ENCODE results near the gene CCDC102B.

CCDC102B gene

DNA sequence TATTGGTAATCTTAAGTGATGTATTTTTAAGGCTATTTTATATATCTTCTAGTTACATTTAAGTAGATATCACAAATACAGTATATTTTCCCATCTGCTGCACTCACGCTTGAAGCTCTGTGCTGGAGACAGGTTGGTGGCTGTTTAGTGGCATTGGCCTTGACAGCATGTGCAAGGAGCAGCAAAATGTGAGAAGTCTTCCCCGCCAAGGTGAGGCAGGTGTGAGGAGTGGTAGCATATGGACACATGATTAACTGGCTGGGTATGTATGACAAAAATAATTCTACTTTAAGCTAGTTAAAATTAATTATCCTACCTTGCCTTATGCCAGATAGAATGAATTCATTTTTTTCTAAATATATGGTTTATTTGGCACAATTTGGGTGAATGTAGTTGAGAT is 117.2 kb downstream of the CCDC102B start:
- DNase-seq: no peak
- H3K9me3 Mint-ChIP-seq: peaks cover 8% of the 10 kb centered on the region
- no peak overlapping the region for H3K4me3 Mint-ChIP-seq
- H3K36me3 Mint-ChIP-seq (ENCODE audit: low read depth): peaks cover 7% of the 10 kb centered on the region
- no peaks in the 10 kb centered on the region for H3K27me3 Mint-ChIP-seq (ENCODE audit: low read depth, poor library complexity)
- H3K27ac Mint-ChIP-seq: no peak overlapping the region
- TF ChIP-seq, protein P1, sequence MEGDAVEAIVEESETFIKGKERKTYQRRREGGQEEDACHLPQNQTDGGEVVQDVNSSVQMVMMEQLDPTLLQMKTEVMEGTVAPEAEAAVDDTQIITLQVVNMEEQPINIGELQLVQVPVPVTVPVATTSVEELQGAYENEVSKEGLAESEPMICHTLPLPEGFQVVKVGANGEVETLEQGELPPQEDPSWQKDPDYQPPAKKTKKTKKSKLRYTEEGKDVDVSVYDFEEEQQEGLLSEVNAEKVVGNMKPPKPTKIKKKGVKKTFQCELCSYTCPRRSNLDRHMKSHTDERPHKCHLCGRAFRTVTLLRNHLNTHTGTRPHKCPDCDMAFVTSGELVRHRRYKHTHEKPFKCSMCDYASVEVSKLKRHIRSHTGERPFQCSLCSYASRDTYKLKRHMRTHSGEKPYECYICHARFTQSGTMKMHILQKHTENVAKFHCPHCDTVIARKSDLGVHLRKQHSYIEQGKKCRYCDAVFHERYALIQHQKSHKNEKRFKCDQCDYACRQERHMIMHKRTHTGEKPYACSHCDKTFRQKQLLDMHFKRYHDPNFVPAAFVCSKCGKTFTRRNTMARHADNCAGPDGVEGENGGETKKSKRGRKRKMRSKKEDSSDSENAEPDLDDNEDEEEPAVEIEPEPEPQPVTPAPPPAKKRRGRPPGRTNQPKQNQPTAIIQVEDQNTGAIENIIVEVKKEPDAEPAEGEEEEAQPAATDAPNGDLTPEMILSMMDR (IDR thresholded peaks at IDR 0.05): no peak
- peaks cover 7% of the 10 kb centered on the region for H3K4me1 Mint-ChIP-seq

DNA sequence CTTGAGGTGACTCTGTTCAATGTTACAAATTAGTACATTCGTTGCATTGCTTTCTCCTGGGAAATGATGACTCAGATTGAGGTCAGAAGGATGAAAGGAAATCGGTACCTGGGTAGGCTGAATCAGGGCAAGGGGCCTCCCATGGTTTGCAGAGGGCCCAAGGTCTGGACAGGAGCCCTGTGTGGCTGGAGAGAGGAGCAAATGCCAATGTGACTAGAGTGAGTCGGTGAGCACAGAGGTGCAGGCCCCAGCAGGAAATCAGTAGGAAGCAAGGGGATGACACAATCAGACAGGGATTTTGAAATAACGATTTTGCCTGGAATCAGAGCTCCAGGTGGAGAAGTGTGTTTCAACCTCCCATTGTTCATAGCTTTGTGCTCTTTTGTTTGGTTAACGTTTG is 118.9 kb downstream of the CCDC102B start:
- no peaks in the 10 kb centered on the region for H3K36me3 Mint-ChIP-seq (ENCODE audit: low read depth)
- H3K27me3 Mint-ChIP-seq (ENCODE audit: low read depth, poor library complexity): peaks cover 2% of the 10 kb centered on the region
- H3K4me1 Mint-ChIP-seq: peaks cover 7% of the 10 kb centered on the region
- TF ChIP-seq, protein P1 (IDR thresholded peaks at IDR 0.05): no peak
- no peaks in the 10 kb centered on the region for H3K9me3 Mint-ChIP-seq
- H3K27ac Mint-ChIP-seq: peak overlapping the region; percentile 92
- no peak overlapping the region for H3K4me3 Mint-ChIP-seq
- no peak for DNase-seq

DNA sequence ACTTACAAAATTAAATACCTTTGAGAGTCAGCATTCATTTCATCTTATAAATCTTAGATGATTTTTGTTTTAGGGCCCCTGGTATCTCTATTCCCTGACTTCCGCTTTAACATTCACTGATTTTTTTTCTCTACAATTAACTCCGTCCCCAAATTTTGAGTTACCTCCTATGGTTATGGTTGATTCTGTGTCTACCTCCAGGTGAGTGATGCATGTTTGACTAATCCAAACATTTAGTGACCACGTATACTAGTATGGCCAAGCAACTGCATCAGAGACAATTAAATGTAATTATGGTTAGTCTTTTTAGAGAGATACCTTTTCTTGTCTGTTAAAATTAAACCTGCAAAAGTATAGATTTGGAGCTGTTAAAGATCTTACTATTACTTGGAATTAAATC is 120.3 kb downstream of the CCDC102B start:
- H3K36me3 Mint-ChIP-seq (ENCODE audit: low read depth): no peaks in the 10 kb centered on the region
- H3K9me3 Mint-ChIP-seq: no peaks in the 10 kb centered on the region
- peaks cover 2% of the 10 kb centered on the region for H3K27me3 Mint-ChIP-seq (ENCODE audit: low read depth, poor library complexity)

DNA sequence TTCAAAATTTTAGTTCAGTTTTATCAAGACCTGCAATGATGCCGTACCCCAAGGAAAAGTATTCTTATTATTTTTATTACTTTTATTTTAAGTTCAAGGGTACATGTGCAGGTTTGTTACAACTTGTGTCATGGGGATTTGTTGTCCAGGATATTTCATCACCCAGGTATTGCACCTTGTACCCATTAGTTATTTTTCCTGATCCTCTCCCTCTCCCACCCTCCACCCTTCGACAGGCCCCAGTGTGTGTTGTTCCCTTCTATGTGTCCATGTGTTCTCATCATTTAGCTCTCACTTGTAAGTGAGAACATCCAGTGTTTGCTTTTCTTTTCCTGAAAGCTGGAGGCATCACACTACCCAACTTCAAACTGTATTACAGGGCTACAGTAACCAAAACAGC is 122.0 kb downstream of the CCDC102B start:
- peaks cover 2% of the 10 kb centered on the region for H3K27me3 Mint-ChIP-seq (ENCODE audit: low read depth, poor library complexity)
- H3K4me1 Mint-ChIP-seq: peaks cover 13% of the 10 kb centered on the region
- no peak overlapping the region for H3K27ac Mint-ChIP-seq
- TF ChIP-seq, protein P1 (IDR thresholded peaks at IDR 0.05): no peak
- no peak for DNase-seq
- no peaks in the 10 kb centered on the region for H3K9me3 Mint-ChIP-seq
- H3K36me3 Mint-ChIP-seq (ENCODE audit: low read depth): no peaks in the 10 kb centered on the region
- no peak overlapping the region for H3K4me3 Mint-ChIP-seq

More for the DNA sequence above, 120.3 kb downstream of the CCDC102B start:
- TF ChIP-seq, protein P1 (IDR thresholded peaks at IDR 0.05): no peak
- Mint-ChIP-seq H3K27ac (no peak overlapping the region), H3K4me3 (no peak overlapping the region), H3K4me1 (peaks cover 5% of the 10 kb centered on the region)
- DNase-seq: no peak

DNA sequence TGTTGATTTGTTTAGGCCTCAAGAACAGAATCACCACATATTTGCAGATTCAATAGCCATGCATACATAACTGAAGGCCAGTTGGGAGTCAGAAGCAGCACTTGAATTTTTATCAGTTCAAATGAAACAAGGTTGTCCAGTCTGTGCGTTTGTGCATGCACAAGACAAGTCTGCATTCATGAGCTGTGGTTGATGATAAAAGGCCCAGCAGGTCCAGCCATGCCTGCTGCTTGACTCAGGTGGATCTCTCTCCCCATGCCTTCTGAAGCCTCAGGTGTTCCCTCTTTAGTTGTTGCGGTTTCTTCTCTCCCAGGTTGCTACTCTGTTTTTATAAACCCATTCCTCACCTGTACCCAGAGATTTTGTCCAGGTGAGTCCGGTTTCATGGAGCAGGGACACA is 124.5 kb downstream of the CCDC102B start:
- H3K4me1 Mint-ChIP-seq: peaks cover 18% of the 10 kb centered on the region
- TF ChIP-seq, protein P1 (IDR thresholded peaks at IDR 0.05): no peak
- H3K36me3 Mint-ChIP-seq (ENCODE audit: low read depth): no peaks in the 10 kb centered on the region
- peaks cover 2% of the 10 kb centered on the region for H3K27me3 Mint-ChIP-seq (ENCODE audit: low read depth, poor library complexity)
- H3K27ac Mint-ChIP-seq: no peak overlapping the region
- no peak for DNase-seq
- H3K9me3 Mint-ChIP-seq: no peaks in the 10 kb centered on the region
- H3K4me3 Mint-ChIP-seq: no peak overlapping the region

DNA sequence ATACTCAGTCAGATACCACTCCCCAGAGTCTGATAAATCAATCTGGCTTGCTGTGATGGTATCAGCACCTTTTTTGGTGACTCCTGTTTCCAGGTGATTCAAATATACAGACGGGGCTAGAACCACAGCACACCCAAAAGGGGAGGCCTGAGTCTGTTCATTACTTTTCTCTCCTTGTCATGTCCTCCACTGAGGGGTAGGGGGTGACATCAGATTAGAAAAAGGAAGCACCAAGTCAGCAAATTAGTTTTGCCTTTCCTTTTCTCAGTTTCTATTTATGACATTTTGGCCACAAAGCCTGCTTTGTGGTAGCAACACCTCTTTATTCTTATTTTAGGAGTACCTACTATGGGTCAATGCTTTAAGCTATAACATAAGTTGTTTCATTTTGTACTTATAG is 127.4 kb downstream of the CCDC102B start:
- no peak overlapping the region for H3K4me3 Mint-ChIP-seq
- no peak overlapping the region for H3K27ac Mint-ChIP-seq
- no peaks in the 10 kb centered on the region for H3K9me3 Mint-ChIP-seq
- peaks cover 2% of the 10 kb centered on the region for H3K27me3 Mint-ChIP-seq (ENCODE audit: low read depth, poor library complexity)
- no peak for DNase-seq
- H3K36me3 Mint-ChIP-seq (ENCODE audit: low read depth): peaks cover 6% of the 10 kb centered on the region
- H3K4me1 Mint-ChIP-seq: peaks cover 28% of the 10 kb centered on the region
- TF ChIP-seq, protein P1 (IDR thresholded peaks at IDR 0.05): peak; percentile 43

Data from nephron progenitor cell (in vitro differentiated cells).